Cardiac muscle cell (in vitro differentiated cells and primary cell): ENCODE data around the gene GLS. TPM values are rescaled to one million over a fixed set of nuclear protein-coding genes. Genes with fewer than 3 reads are reported as not detected.

Experiments used
- DNase-seq, 2 donors: peaks; one replicate each; pipeline versions ENCODE4 v3.0.0 to v3.0.0-alpha.2; 2010 to 2017; ENCODE audit warnings: low read depth in 1 of 2, low spot score in 1 of 2
- H3K27ac ChIP-seq: fragments of 200-600 bp; sonication (generic); 2 replicates; pipeline ENCODE4 v1.5.1; 2016
- H3K27me3 ChIP-seq: fragments of 200-600 bp; sonication (generic); 2 replicates; pipeline ENCODE4 v1.6.0; 2016; ENCODE audit warnings: control low read depth
- H3K36me3 ChIP-seq: fragments of 200-600 bp; sonication (generic); 2 replicates; pipeline ENCODE4 v1.5.1; 2016; ENCODE audit warnings: control low read depth
- H3K4me1 ChIP-seq: fragments of 200-600 bp; sonication (generic); 2 replicates; pipeline ENCODE4 v1.8.1; 2017; ENCODE audit warnings: low read depth, mild to moderate bottlenecking, mixed run types
- H3K4me3 ChIP-seq: fragments of 200-600 bp; sonication (generic); 2 replicates; pipeline ENCODE4 v1.5.1; 2016; ENCODE audit warnings: mild to moderate bottlenecking
- H3K9me3 ChIP-seq: fragments of 200-600 bp; sonication (generic); 2 replicates; pipeline ENCODE4 v1.5.1; 2017; ENCODE audit warnings: low read depth, mild to moderate bottlenecking, control low read depth
- CTCF ChIP-seq: IDR thresholded peaks from 2 replicates; pipeline ENCODE4 v1.5.1; 2012; ENCODE audit warnings: low read depth, mild to moderate bottlenecking, low read length
- polyA plus RNA-seq: library from polyadenylated mRNA; unstranded; fragments of >200 nt; fragmentation: Nextera tagmentation; extraction: Ambion mirVana; gene quantifications from 2 replicates; pipeline ENCODE4 v1.2.1, GENCODE V29; 2016
- total RNA-seq: library from RNA; depleted of rRNA; stranded (reverse); fragments of >200 nt; gene quantifications from 2 replicates; pipeline ENCODE4 v1.2.3, GENCODE V29; 2016

GLS gene
- total and polyA plus RNA-seq, 2 experiments from 2014 or later, result 35.2 to 80.8 TPM

- TF ChIP-seq CTCF, result no peak
- Histone ChIP-seq H3K36me3 (peaks cover 21% of the 10 kb centered on the region), H3K27me3 (no peaks in the 10 kb centered on the region), H3K4me3 (no peak overlapping the region), H3K4me1 (peaks cover 13% of the 10 kb centered on the region), H3K9me3 (no peaks in the 10 kb centered on the region), H3K27ac (no peak overlapping the region)
- peak in 1 of 2 donors; percentile 36 for DNase-seq
Observed at GRCh38 chr2:190972846-190973245, 92.2 kb downstream of the GLS start.

GRCh38 chr2:190973262-190973661, 92.6 kb downstream of the GLS start:
- Histone ChIP-seq H3K27ac (no peak overlapping the region), H3K36me3 (peaks cover 23% of the 10 kb centered on the region), H3K4me1 (peaks cover 13% of the 10 kb centered on the region), H3K27me3 (no peaks in the 10 kb centered on the region), H3K9me3 (no peaks in the 10 kb centered on the region), H3K4me3 (no peak overlapping the region)
- no peak for TF ChIP-seq CTCF
- DNase-seq, result no peak

- peak in 1 of 2 donors; percentile 26 for DNase-seq
- TF ChIP-seq CTCF, result no peak
- no peaks in the 10 kb centered on the region for H3K27me3 ChIP-seq
- H3K36me3 ChIP-seq, result peaks cover 29% of the 10 kb centered on the region
- no peak overlapping the region for H3K4me3 ChIP-seq
- peaks cover 13% of the 10 kb centered on the region for H3K4me1 ChIP-seq
- H3K9me3 ChIP-seq, result no peaks in the 10 kb centered on the region
- peak overlapping the region; percentile 62 for H3K27ac ChIP-seq
Observed at GRCh38 chr2:190973726-190974628, 93.4 kb downstream of the GLS start.

GRCh38 chr2:190974629-190975361, 94.2 kb downstream of the GLS start:
- no peak for TF ChIP-seq CTCF
- Histone ChIP-seq H3K4me3 (no peak overlapping the region), H3K4me1 (peaks cover 13% of the 10 kb centered on the region), H3K36me3 (peaks cover 25% of the 10 kb centered on the region), H3K27ac (peak overlapping the region; percentile 62), H3K9me3 (no peaks in the 10 kb centered on the region), H3K27me3 (no peaks in the 10 kb centered on the region)
- DNase-seq, result peak in 1 of 2 donors; percentile 46

- peaks cover 16% of the 10 kb centered on the region for H3K36me3 ChIP-seq
- no peaks in the 10 kb centered on the region for H3K27me3 ChIP-seq
- no peak for DNase-seq
- TF ChIP-seq CTCF, result no peak
- no peak overlapping the region for H3K4me3 ChIP-seq
- H3K9me3 ChIP-seq, result no peaks in the 10 kb centered on the region
- peaks cover 22% of the 10 kb centered on the region for H3K4me1 ChIP-seq
- H3K27ac ChIP-seq, result no peak overlapping the region
Observed at GRCh38 chr2:190976521-190976920, 95.9 kb downstream of the GLS start.
